Panc1 (cell line): ENCODE results near the gene UPF1. TPM values are rescaled to one million over a fixed set of nuclear protein-coding genes. Genes with fewer than 3 reads are reported as not detected.

ENCODE experiments used
- ATAC-seq: fragments of 200-7000 bp; cut with Tn5 transposase; 2 replicates; pipeline ENCODE4 v1.9.1; 2020; ENCODE audit warnings: mild to moderate bottlenecking, moderate library complexity
- BruUV-seq: library from RNA; stranded (reverse); fragments of 400-500 nt; replicated peaks from 2 replicates; lab custom pipeline; 2021; lab: Mats Ljungman, UMichigan
- CTCF ChIA-PET: fragments of 300-600 bp; sonication (Branson Sonifier 250); formaldehyde crosslinking; loops from one replicate; lab custom pipeline; 2022; ENCODE audit warnings: antibody characterized with exemption; lab: Charles Lee
- POLR2A ChIA-PET: fragments of 300-600 bp; sonication (Branson Sonifier 250); formaldehyde crosslinking; loops from one replicate; lab custom pipeline; 2022; ENCODE audit warnings: antibody characterized with exemption; lab: Charles Lee
- DNase-seq: peaks from one replicate; pipeline ENCODE4 v3.0.0-alpha.2; 2010; ENCODE audit warnings: low read depth, low spot score
- H3K27ac ChIP-seq: 2 replicates; pipeline ENCODE4 v1.5.1; 2011; ENCODE audit warnings: mild to moderate bottlenecking, low read length, inconsistent platforms
- H3K27me3 ChIP-seq: fragments of 200-500 bp; sonication (Bioruptor generic); 2 replicates; pipeline ENCODE4 v1.6.0; 2014; ENCODE audit warnings: low read length, inconsistent platforms; ENCODE audit not compliant: control insufficient read depth, insufficient read depth
- H3K36me3 ChIP-seq: fragments of 200-500 bp; sonication (Bioruptor generic); 2 replicates; pipeline ENCODE4 v1.5.1; 2014; ENCODE audit warnings: inconsistent platforms, mild to moderate bottlenecking, low read length, moderate library complexity; ENCODE audit not compliant: control insufficient read depth, insufficient read depth
- H3K4me1 ChIP-seq: 2 replicates; pipeline ENCODE4 v1.5.1; 2011; ENCODE audit warnings: inconsistent platforms, mild to moderate bottlenecking, low read length, moderate library complexity; ENCODE audit not compliant: control insufficient read depth, insufficient read depth
- H3K4me3 ChIP-seq, 2 experiments: 2 replicates each; pipeline ENCODE4 v1.5.1; 2011 to 2012; ENCODE audit warnings: low read depth in 2 of 2, low read length in 2 of 2, mild to moderate bottlenecking in 2 of 2, inconsistent platforms in 1 of 2, moderate library complexity in 1 of 2
- H3K9me3 ChIP-seq: fragments of 200-500 bp; sonication (Bioruptor generic); 2 replicates; pipeline ENCODE4 v1.5.1; 2014; ENCODE audit warnings: low read depth, mild to moderate bottlenecking, inconsistent platforms, low read length, moderate library complexity; ENCODE audit not compliant: control insufficient read depth, insufficient read depth
- POLR2AphosphoS5 ChIP-seq: IDR thresholded peaks from 2 replicates; pipeline ENCODE4 v1.6.1; 2012; ENCODE audit warnings: mild to moderate bottlenecking, low read depth, low read length, moderate library complexity
- SIN3A ChIP-seq: IDR thresholded peaks from 2 replicates; pipeline ENCODE4 v1.6.1; 2012; ENCODE audit warnings: low read depth, mild to moderate bottlenecking, low read length, moderate library complexity, borderline replicate concordance; ENCODE audit not compliant: insufficient read depth
- TCF7L2 ChIP-seq: IDR thresholded peaks from 2 replicates; pipeline ENCODE4 v1.6.1; 2011; ENCODE audit warnings: mild to moderate bottlenecking, low read depth, low read length, inconsistent platforms
- in situ Hi-C: cut with HindIII; loops from 2 replicates; pipeline ENCODE4 v1.10.0; 2016; ENCODE audit warnings: low sequenced_read_pairs, low pct_unique_long_range_greater_than_20kb
- intact Hi-C: fragments of 100-400 bp; cut with micrococcal nuclease; formaldehyde crosslinking; loops from one replicate; pipeline ENCODE4 v1.10.0; 2022; ENCODE audit not compliant: unreplicated experiment
- total RNA-seq: library from RNA; stranded (reverse); gene quantifications from one replicate; pipeline ENCODE4 v1.2.1, GENCODE V29; 2021; ENCODE audit not compliant: unreplicated experiment
- TF ChIP-seq, protein P1 (sequence below): fragments of 450-650 bp; IDR thresholded peaks from 2 replicates; pipeline ENCODE4 v1.5.1; 2017; ENCODE audit warnings: mild to moderate bottlenecking
- TF ChIP-seq, protein P2 (sequence below), 2 experiments: IDR thresholded peaks; 2 replicates each; pipeline ENCODE4 v1.6.1; 2011 to 2012; ENCODE audit warnings: low read depth in 2 of 2, control low read depth in 1 of 2, low read length in 1 of 2, mild to moderate bottlenecking in 1 of 2, moderate library complexity in 1 of 2; ENCODE audit not compliant: insufficient read depth in 1 of 2

UPF1 gene
- total RNA-seq, 1 experiment from 2014 or later, result 62.2 TPM

GRCh38 chr19:18845961-18846360 lies 14.2 kb downstream of the UPF1 start:
- in situ Hi-C loops, result no loop called here
- Histone ChIP-seq H3K27me3 (no peaks in the 10 kb centered on the region), H3K4me1 (no peaks in the 10 kb centered on the region; the same call in 1 of the 2 replicates), H3K27ac (no peak overlapping the region), H3K9me3 (no peaks in the 10 kb centered on the region), H3K36me3 (no peaks in the 10 kb centered on the region; the same call in 1 of the 2 replicates), H3K4me3 (no peak overlapping the region)
- intact Hi-C loops, result loop anchor here (5.0 to 10.0 kb wide), 2 partner anchors 61 to 254 kb away; no protein-coding TSS in a partner anchor
- ATAC-seq (no peak), DNase-seq (no peak)
- POLR2A ChIA-PET, result no interaction called here
- no peak for TF ChIP-seq POLR2AphosphoS5
- no TSS peak for BruUV-seq
- CTCF ChIA-PET, result no interaction called here

- H3K27me3 ChIP-seq, result no peaks in the 10 kb centered on the region
- intact Hi-C loops, result loop anchor here (5.0 to 10.0 kb wide), 2 partner anchors 62 to 255 kb away; no protein-coding TSS in a partner anchor
- peak; percentile 95 for ATAC-seq
- H3K4me1 ChIP-seq, result no peaks in the 10 kb centered on the region
- no peak overlapping the region for H3K27ac ChIP-seq
- TF ChIP-seq POLR2AphosphoS5, result no peak
- TF ChIP-seq, protein P1, sequence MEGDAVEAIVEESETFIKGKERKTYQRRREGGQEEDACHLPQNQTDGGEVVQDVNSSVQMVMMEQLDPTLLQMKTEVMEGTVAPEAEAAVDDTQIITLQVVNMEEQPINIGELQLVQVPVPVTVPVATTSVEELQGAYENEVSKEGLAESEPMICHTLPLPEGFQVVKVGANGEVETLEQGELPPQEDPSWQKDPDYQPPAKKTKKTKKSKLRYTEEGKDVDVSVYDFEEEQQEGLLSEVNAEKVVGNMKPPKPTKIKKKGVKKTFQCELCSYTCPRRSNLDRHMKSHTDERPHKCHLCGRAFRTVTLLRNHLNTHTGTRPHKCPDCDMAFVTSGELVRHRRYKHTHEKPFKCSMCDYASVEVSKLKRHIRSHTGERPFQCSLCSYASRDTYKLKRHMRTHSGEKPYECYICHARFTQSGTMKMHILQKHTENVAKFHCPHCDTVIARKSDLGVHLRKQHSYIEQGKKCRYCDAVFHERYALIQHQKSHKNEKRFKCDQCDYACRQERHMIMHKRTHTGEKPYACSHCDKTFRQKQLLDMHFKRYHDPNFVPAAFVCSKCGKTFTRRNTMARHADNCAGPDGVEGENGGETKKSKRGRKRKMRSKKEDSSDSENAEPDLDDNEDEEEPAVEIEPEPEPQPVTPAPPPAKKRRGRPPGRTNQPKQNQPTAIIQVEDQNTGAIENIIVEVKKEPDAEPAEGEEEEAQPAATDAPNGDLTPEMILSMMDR, result peak; percentile 88
- TF ChIP-seq SIN3A, result no peak
- no peak for TF ChIP-seq TCF7L2
- TF ChIP-seq, protein P2, sequence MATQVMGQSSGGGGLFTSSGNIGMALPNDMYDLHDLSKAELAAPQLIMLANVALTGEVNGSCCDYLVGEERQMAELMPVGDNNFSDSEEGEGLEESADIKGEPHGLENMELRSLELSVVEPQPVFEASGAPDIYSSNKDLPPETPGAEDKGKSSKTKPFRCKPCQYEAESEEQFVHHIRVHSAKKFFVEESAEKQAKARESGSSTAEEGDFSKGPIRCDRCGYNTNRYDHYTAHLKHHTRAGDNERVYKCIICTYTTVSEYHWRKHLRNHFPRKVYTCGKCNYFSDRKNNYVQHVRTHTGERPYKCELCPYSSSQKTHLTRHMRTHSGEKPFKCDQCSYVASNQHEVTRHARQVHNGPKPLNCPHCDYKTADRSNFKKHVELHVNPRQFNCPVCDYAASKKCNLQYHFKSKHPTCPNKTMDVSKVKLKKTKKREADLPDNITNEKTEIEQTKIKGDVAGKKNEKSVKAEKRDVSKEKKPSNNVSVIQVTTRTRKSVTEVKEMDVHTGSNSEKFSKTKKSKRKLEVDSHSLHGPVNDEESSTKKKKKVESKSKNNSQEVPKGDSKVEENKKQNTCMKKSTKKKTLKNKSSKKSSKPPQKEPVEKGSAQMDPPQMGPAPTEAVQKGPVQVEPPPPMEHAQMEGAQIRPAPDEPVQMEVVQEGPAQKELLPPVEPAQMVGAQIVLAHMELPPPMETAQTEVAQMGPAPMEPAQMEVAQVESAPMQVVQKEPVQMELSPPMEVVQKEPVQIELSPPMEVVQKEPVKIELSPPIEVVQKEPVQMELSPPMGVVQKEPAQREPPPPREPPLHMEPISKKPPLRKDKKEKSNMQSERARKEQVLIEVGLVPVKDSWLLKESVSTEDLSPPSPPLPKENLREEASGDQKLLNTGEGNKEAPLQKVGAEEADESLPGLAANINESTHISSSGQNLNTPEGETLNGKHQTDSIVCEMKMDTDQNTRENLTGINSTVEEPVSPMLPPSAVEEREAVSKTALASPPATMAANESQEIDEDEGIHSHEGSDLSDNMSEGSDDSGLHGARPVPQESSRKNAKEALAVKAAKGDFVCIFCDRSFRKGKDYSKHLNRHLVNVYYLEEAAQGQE (IDR thresholded peaks at IDR 0.05; ENCODE audit: insufficient read depth in 1 of 2, low read depth in 2 of 2, low read length in 1 of 2), result no peak
- H3K9me3 ChIP-seq, result no peaks in the 10 kb centered on the region
- POLR2A ChIA-PET, result interaction anchor here (0.5 to 0.6 kb wide), 2 partner anchors 65 to 120 kb away, joined by 3 to 5 read pairs; no protein-coding TSS in a partner anchor
- H3K4me3 ChIP-seq, result no peak overlapping the region
- CTCF ChIA-PET, result interaction anchor here (0.6 to 1.2 kb wide), 7 partner anchors 9 to 292 kb away, joined by 3 to 12 read pairs (median 4); no protein-coding TSS in a partner anchor
- no peak for DNase-seq
- BruUV-seq, result no TSS peak
- in situ Hi-C loops, result no loop called here
- no peaks in the 10 kb centered on the region; the same call in 1 of the 2 replicates for H3K36me3 ChIP-seq
Measured at GRCh38 chr19:18846862-18847548, 15.2 kb downstream of the UPF1 start.
